ENCODE measurements around the gene PIAS4. TPM values are rescaled to one million over a fixed set of nuclear protein-coding genes. Genes with fewer than 3 reads are reported as not detected.

The PIAS4 gene
- total RNA-seq, 2 donors from 2014 or later = 10.9 to 11.4 TPM

GRCh38 chr19:4031420-4031819 is 23.9 kb downstream of the PIAS4 start:
- H3K4me1 ChIP-seq = no peaks in the 10 kb centered on the region
- DNase-seq (ENCODE audit: low spot score) = no peak
- no peaks in the 10 kb centered on the region for H3K9me3 ChIP-seq
- H3K27me3 ChIP-seq = no peaks in the 10 kb centered on the region
- TF ChIP-seq, protein P1, sequence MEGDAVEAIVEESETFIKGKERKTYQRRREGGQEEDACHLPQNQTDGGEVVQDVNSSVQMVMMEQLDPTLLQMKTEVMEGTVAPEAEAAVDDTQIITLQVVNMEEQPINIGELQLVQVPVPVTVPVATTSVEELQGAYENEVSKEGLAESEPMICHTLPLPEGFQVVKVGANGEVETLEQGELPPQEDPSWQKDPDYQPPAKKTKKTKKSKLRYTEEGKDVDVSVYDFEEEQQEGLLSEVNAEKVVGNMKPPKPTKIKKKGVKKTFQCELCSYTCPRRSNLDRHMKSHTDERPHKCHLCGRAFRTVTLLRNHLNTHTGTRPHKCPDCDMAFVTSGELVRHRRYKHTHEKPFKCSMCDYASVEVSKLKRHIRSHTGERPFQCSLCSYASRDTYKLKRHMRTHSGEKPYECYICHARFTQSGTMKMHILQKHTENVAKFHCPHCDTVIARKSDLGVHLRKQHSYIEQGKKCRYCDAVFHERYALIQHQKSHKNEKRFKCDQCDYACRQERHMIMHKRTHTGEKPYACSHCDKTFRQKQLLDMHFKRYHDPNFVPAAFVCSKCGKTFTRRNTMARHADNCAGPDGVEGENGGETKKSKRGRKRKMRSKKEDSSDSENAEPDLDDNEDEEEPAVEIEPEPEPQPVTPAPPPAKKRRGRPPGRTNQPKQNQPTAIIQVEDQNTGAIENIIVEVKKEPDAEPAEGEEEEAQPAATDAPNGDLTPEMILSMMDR (IDR thresholded peaks at IDR 0.05) = no peak
- H3K36me3 ChIP-seq = peaks cover 54% of the 10 kb centered on the region
- no peak overlapping the region for H3K27ac ChIP-seq
- H3K4me3 ChIP-seq = no peak overlapping the region

- Histone ChIP-seq H3K36me3 (peaks cover 64% of the 10 kb centered on the region), H3K27ac (no peak overlapping the region), H3K9me3 (no peaks in the 10 kb centered on the region), H3K4me1 (no peaks in the 10 kb centered on the region), H3K27me3 (no peaks in the 10 kb centered on the region), H3K4me3 (no peak overlapping the region)
- TF ChIP-seq, protein P1 (IDR thresholded peaks at IDR 0.05) = no peak
- no peak for DNase-seq (ENCODE audit: low spot score)
Observed at GRCh38 chr19:4032436-4032835, 24.9 kb downstream of the PIAS4 start.

DNA sequence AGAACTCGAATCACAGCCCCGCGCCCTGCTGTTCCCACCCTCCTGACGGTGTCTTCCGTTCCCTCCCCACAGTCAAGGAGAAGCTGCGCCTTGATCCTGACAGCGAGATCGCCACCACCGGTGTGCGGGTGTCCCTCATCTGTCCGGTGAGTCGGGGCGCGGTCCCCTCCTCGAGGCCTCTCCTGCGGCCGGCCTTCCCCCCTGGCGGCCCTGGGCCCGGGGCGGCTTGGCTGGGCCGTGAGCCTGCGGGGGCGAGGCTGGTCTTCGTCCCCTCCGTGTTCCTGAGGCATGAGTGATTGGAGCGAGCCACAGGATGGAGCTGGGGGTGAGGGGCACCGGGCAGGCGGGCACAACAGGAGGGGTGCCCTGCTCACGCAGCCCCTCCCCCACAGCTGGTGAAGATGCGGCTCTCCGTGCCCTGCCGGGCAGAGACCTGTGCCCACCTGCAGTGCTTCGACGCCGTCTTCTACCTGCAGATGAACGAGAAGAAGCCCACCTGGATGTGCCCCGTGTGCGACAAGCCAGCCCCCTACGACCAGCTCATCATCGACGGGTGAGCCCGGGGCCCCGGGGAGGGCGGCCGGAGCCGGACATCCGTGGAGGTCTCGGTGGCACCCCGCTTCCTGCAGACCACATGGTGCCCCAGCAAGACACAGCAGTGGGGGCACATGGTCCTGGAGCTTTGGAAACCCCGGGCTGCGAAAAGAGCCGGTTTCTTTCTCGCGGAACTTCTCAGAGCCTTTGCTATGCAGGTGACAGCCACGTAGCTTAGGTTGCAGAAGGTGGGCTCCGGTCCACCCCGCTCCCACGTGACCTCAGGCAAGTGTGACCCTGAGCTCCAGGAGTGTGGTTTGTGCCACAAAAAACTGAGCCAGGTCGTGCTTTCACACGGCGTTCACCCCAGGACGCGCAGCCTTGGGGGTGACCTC is 25.8 kb downstream of the PIAS4 start:
- DNase-seq (ENCODE audit: low spot score) = no peak
- Histone ChIP-seq H3K4me3 (no peak overlapping the region), H3K36me3 (peaks cover 67% of the 10 kb centered on the region), H3K27ac (no peak overlapping the region), H3K9me3 (no peaks in the 10 kb centered on the region), H3K4me1 (no peaks in the 10 kb centered on the region), H3K27me3 (no peaks in the 10 kb centered on the region)
- TF ChIP-seq, protein P1 (IDR thresholded peaks at IDR 0.05) = no peak

- DNase-seq (ENCODE audit: low spot score) = no peak
- H3K27me3 ChIP-seq = no peaks in the 10 kb centered on the region
- no peak overlapping the region for H3K4me3 ChIP-seq
- peaks cover 61% of the 10 kb centered on the region for H3K36me3 ChIP-seq
- no peaks in the 10 kb centered on the region for H3K9me3 ChIP-seq
- TF ChIP-seq, protein P1 (IDR thresholded peaks at IDR 0.05) = no peak
- no peak overlapping the region for H3K27ac ChIP-seq
- no peaks in the 10 kb centered on the region for H3K4me1 ChIP-seq
Observed at GRCh38 chr19:4034048-4035017, 26.8 kb downstream of the PIAS4 start.

DNA sequence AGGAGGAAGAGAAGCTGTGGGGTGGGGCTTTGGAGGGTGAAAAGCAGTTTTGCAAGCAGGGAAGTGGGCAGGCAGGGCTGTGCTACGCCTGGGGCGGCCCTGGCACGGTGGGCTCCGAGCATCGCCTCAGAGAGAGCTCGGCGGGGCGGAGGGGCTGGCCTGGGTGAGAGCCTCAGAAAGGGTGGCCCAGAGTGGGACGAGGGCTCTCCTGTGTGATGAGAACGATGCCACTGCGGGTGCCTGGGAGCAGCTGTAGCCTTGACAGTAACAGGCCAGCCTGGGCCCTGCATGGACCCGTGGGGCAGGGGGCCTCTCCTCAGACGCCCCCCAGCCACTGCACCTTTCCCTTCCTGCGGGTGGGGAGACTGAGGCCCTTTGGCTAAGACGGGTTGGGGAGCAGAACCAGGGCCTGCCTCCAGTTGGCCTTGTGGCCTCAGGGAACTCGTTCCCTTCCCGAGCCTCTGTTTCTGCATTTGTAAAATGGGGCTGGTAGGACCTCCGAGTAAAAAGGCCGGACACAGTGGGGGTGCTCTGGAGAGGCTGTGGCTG is 27.6 kb downstream of the PIAS4 start:
- no peaks in the 10 kb centered on the region for H3K4me1 ChIP-seq
- H3K27me3 ChIP-seq = no peaks in the 10 kb centered on the region
- DNase-seq (ENCODE audit: low spot score) = no peak
- no peak overlapping the region for H3K4me3 ChIP-seq
- no peaks in the 10 kb centered on the region for H3K9me3 ChIP-seq
- H3K27ac ChIP-seq = no peak overlapping the region
- peaks cover 61% of the 10 kb centered on the region for H3K36me3 ChIP-seq
- TF ChIP-seq, protein P1 (IDR thresholded peaks at IDR 0.05) = no peak

Data from right atrium auricular region (tissue), 2 donors.